Lower leg skin (tissue), 4 donors: Measurements from ENCODE around the gene MAGEF1. TPM values are rescaled to one million over a fixed set of nuclear protein-coding genes. Genes with fewer than 3 reads are reported as not detected.
A peak's percentile ranks its signal among the peaks of the same experiment; 100 is the strongest.

ENCODE experiments used
- DNase-seq, 2 donors: peaks; one replicate each; pipeline ENCODE4 v3.0.0-alpha.2; 2019; ENCODE audit warnings: low spot score in 2 of 2
- H3K4me3 ChIP-seq: fragments of 200-600 bp; sonication (generic); 2 replicates; pipeline ENCODE4 v1.5.1; 2017; ENCODE audit warnings: mild to moderate bottlenecking, low read depth; ENCODE audit not compliant: poor library complexity, severe bottlenecking
- POLR2A ChIP-seq, 2 donors: fragments of 450-650 bp; IDR thresholded peaks; one replicate each; pipeline ENCODE4 v1.6.1; 2016 to 2017; ENCODE audit warnings: antibody characterized with exemption in 2 of 2, mild to moderate bottlenecking in 1 of 2, moderate library complexity in 1 of 2
- WGBS, 2 donors: methylation state at CpG; one replicate each; pipeline ENCODE4 v1.1.5; 2018; 5-methylcytosine and 5-hydroxymethylcytosine counted together
- intact Hi-C: fragments of 100-400 bp; cut with DNase I; formaldehyde crosslinking; loops from one replicate; pipeline ENCODE4 v1.15.0; 2023; ENCODE audit warnings: low total_unique reads
- total RNA-seq, 4 donors: library from RNA; depleted of rRNA; stranded (reverse); fragments of >200 nt; gene quantifications; one replicate each; pipeline ENCODE4 v1.1.0, GENCODE V29; 2016
- TF ChIP-seq, protein P1 (sequence below), 3 donors: fragments of 450-650 bp; IDR thresholded peaks; one replicate each; pipeline ENCODE4 v1.5.1; 2016; ENCODE audit warnings: antibody characterized with exemption in 3 of 3, mild to moderate bottlenecking in 3 of 3, moderate library complexity in 2 of 3

Gene MAGEF1
- total RNA-seq, 4 donors from 2014 or later = 32.5 to 44.3 (median 42.8) TPM

DNA sequence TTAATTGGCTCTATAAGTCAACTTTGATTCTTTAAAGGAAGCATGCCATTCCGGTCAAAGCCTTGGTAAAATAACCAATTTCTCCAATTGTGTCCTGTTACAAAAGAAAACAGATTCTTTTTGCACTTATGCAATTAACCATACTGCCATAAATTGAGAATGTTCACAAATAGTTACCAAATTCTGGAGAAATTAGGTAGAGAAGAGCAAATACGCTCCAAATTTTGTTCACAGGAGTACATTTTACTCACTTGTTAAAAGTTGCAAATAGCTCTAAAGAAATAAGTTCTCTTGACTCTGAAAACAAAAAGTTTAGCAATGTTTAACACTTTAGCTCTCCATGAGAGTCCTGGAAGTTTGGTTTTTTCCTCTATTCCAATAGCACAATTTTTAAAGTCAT lies 11.1 kb downstream of the MAGEF1 start:
- intact Hi-C loops = no loop called here
- TF ChIP-seq, protein P1, sequence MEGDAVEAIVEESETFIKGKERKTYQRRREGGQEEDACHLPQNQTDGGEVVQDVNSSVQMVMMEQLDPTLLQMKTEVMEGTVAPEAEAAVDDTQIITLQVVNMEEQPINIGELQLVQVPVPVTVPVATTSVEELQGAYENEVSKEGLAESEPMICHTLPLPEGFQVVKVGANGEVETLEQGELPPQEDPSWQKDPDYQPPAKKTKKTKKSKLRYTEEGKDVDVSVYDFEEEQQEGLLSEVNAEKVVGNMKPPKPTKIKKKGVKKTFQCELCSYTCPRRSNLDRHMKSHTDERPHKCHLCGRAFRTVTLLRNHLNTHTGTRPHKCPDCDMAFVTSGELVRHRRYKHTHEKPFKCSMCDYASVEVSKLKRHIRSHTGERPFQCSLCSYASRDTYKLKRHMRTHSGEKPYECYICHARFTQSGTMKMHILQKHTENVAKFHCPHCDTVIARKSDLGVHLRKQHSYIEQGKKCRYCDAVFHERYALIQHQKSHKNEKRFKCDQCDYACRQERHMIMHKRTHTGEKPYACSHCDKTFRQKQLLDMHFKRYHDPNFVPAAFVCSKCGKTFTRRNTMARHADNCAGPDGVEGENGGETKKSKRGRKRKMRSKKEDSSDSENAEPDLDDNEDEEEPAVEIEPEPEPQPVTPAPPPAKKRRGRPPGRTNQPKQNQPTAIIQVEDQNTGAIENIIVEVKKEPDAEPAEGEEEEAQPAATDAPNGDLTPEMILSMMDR (IDR thresholded peaks at IDR 0.05) = no peak
- TF ChIP-seq POLR2A (IDR thresholded peaks at IDR 0.05) = no peak
- WGBS, 2 donors = 98 to 100% methylated on average over 2 of the region's 2 CpGs
- no peak overlapping the region for H3K4me3 ChIP-seq
- no peak for DNase-seq

DNA sequence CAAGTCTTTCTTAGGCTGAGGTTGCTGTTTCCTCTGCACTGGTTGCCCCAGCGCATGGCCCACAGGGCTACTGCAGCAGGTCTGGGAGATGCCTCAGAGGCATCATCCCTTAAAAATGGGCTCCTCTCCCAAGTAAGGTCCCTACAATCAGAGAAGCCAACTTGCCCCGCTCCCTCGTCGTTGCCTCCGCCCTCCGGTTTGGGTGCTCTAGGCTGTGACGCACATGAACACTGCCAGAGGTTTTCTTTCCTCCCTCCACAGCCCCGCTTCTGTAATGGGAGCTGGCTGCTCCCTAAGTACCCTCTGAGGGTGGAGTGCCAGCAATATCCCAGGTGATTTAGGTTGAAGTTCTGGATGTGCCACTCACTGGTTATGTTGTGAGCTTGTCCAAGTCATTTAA lies 14.0 kb downstream of the MAGEF1 start:
- no peak overlapping the region for H3K4me3 ChIP-seq
- no peak for DNase-seq
- intact Hi-C loops = no loop called here
- no peak for TF ChIP-seq POLR2A (IDR thresholded peaks at IDR 0.05)
- TF ChIP-seq, protein P1 (IDR thresholded peaks at IDR 0.05) = no peak
- WGBS, 2 donors = 88 to 90% methylated on average over 8 of the region's 8 CpGs

DNA sequence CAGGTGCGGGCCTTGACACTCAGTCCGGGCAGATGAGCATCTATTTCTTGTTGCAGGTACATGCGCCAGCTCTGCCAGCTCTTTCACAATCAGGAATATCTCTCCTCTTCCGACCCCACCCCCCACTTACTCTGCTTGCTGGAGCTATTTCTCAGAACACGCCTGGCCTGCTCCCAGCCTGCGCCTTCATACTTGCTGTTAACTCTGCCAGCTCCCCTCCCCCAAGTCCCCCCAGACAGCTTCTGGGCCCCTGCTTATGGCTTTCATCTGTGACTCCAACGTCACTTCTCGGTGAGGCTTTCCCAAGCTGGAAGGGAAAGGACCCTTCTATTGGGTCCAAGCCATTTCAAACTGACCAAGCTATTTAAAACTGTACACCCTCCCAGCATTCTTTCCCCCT lies 15.2 kb downstream of the MAGEF1 start:
- WGBS, 2 donors = 44 to 53% methylated on average over 8 of the region's 8 CpGs
- intact Hi-C loops = no loop called here
- TF ChIP-seq, protein P1 (IDR thresholded peaks at IDR 0.05) = no peak
- TF ChIP-seq POLR2A (IDR thresholded peaks at IDR 0.05) = no peak
- no peak for DNase-seq
- H3K4me3 ChIP-seq = no peak overlapping the region

DNA sequence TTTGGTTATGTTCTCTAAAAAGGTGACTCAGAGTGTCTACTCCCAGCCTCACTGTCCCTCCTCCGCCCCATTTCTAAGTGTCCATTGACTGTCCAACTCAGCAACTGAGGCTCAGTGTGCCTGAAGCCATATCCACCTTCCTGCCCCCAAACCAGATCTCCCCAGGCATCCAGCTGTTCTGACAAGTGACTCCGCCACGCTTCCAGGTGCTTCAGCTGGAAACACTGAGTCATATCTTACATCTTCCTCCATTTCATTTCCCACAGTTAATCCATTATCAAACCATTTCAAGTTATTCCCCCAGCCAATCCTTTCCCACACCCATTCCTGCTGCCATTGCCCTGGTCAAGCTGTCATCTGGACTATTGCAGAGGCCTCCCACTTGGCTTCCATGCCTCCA lies 17.1 kb downstream of the MAGEF1 start:
- TF ChIP-seq, protein P1 (IDR thresholded peaks at IDR 0.05) = no peak
- TF ChIP-seq POLR2A (IDR thresholded peaks at IDR 0.05) = no peak
- 59 to 68% methylated on average over 3 of the region's 3 CpGs for WGBS, 2 donors
- intact Hi-C loops = no loop called here
- DNase-seq = peak in 1 of 2 donors; percentile 9
- no peak overlapping the region for H3K4me3 ChIP-seq

DNA sequence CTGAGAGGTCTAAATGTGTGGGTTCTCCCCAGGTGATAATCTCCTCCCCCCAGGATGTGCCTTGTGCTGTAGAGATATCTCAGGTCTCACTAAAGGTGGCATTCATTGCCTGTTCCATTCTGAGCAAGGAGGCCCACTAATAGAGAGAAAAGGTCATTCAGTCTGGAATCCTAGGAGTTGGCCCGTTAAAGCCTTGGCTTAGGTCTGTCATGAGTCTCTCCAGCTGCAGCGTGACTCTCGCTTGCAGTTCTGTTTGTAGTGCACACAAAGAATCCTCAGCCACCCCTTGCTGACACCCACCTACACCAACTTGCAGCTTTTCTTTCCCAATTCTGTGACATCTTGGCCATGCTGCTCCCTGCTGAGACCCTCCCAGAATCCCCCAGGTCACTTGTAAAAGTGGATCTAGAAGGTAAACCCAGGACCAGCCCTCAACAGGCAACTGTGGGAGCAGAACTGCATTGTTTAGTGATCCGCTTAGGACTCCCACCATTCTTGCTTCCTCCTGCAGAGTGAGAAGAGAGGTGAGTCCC lies 17.7 kb downstream of the MAGEF1 start:
- H3K4me3 ChIP-seq = no peak overlapping the region
- peak in 1 of 2 donors; percentile 52 for DNase-seq
- TF ChIP-seq, protein P1 (IDR thresholded peaks at IDR 0.05) = no peak
- no peak for TF ChIP-seq POLR2A (IDR thresholded peaks at IDR 0.05)
- WGBS, 2 donors = 73 to 74% methylated on average over 4 of the region's 4 CpGs
- intact Hi-C loops = no loop called here
